Neural progenitor cell (in vitro differentiated cells): Measurements from ENCODE around the gene ARHGEF25.
A peak's percentile ranks its signal among the peaks of the same experiment; 100 is the strongest.

Source experiments
- EZH2 ChIP-seq: fragments of 200-600 bp; sonication (generic); IDR thresholded peaks from 2 replicates; pipeline ENCODE4 v1.6.1; 2017; ENCODE audit warnings: antibody characterized with exemption, mild to moderate bottlenecking, moderate library complexity
- EZH2phosphoT487 ChIP-seq: fragments of 200-600 bp; sonication (generic); IDR thresholded peaks from 2 replicates; pipeline ENCODE4 v1.6.1; 2017; ENCODE audit warnings: antibody characterized with exemption
- TF ChIP-seq, protein P1 (sequence below): fragments of 200-600 bp; sonication (generic); IDR thresholded peaks from 2 replicates; pipeline ENCODE4 v1.5.1; 2017; ENCODE audit warnings: antibody characterized with exemption, mild to moderate bottlenecking

DNA sequence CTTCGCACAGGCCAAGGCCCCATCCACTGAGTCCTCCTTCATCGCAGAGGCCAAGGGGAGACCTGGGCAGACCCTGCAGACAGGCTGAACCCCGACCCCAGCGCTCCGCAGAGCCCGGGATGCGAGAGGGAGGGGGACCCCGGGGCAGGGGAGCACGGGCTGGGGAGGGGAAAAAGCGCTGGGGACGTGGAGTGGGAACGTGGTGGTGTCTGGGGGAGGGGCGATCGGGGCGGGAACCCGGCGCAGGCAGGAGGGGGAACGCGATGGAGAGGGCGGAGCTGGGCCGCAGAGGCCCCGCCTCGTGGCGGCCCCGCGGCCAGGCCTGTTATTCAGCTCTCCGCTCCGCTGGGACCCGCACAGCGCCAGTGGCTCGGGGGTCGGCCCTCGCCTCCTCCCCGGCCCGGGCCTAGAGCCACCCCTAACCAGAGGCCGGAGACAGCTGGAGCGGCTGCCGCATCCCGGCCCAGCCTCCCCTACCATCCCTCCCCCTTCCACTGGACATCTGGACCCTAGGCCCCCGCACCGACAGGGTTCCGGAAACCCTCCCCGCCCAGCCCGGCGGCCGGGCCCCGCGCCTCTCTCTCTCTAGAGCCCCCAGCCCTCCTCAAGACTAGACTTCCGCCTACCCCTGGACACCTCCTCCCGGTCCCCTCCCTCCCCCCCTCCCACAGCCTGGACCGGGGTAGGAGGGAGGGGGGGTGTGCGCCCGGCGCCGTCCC lies at the start of gene ARHGEF25:
- TF ChIP-seq, protein P1, sequence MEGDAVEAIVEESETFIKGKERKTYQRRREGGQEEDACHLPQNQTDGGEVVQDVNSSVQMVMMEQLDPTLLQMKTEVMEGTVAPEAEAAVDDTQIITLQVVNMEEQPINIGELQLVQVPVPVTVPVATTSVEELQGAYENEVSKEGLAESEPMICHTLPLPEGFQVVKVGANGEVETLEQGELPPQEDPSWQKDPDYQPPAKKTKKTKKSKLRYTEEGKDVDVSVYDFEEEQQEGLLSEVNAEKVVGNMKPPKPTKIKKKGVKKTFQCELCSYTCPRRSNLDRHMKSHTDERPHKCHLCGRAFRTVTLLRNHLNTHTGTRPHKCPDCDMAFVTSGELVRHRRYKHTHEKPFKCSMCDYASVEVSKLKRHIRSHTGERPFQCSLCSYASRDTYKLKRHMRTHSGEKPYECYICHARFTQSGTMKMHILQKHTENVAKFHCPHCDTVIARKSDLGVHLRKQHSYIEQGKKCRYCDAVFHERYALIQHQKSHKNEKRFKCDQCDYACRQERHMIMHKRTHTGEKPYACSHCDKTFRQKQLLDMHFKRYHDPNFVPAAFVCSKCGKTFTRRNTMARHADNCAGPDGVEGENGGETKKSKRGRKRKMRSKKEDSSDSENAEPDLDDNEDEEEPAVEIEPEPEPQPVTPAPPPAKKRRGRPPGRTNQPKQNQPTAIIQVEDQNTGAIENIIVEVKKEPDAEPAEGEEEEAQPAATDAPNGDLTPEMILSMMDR, result peak; percentile 2
- no peak for TF ChIP-seq EZH2
- no peak for TF ChIP-seq EZH2phosphoT487
